H1 (cell line): Measurements from ENCODE around the gene TUBB1. TPM values are rescaled to one million over a fixed set of nuclear protein-coding genes. Genes with fewer than 3 reads are reported as not detected.

Experiments
- ASH2L ChIP-seq: fragments of 200-600, 300-600 bp; sonication (generic); IDR thresholded peaks from one replicate; pipeline ENCODE4 v1.7.1; 2017; ENCODE audit warnings: low read length
- BCL11A ChIP-seq, 2 experiments: IDR thresholded peaks; one replicate each; pipeline ENCODE4 v1.6.1; 2011; ENCODE audit warnings: low read depth in 2 of 2, low read length in 2 of 2, mild to moderate bottlenecking in 2 of 2
- CEBPB ChIP-seq: IDR thresholded peaks from 2 replicates; pipeline ENCODE4 v1.6.1; 2012; ENCODE audit warnings: low read depth, low read length
- KDM5A ChIP-seq: fragments of 200-600 bp; IDR thresholded peaks from 2 replicates; pipeline ENCODE4 v1.7.1; 2012; ENCODE audit warnings: mild to moderate bottlenecking, low read length, inconsistent platforms, mixed read lengths
- POLR2A ChIP-seq, 2 experiments: IDR thresholded peaks; 1 replicate in 1 of 2; 2 replicates in 1 of 2; pipeline ENCODE4 v1.6.1; 2011; ENCODE audit warnings: low read depth in 2 of 2, low read length in 2 of 2, mild to moderate bottlenecking in 2 of 2; ENCODE audit errors: control extremely low read depth in 1 of 2
- RXRA ChIP-seq: IDR thresholded peaks from 2 replicates; pipeline ENCODE4 v1.6.1; 2011; ENCODE audit warnings: low read depth, mild to moderate bottlenecking, low read length, moderate library complexity; ENCODE audit not compliant: insufficient read depth
- SRF ChIP-seq: IDR thresholded peaks from 2 replicates; pipeline ENCODE4 v1.6.1; 2011; ENCODE audit warnings: mild to moderate bottlenecking, low read depth, low read length, moderate library complexity
- polyA plus RNA-seq, 7 experiments: library from polyadenylated mRNA; depleted of rRNA in 3 of 7; stranded (reverse) in 5 of 7; unstranded in 2 of 7; fragments of >200 nt in 5 of 7; fragments of 200-250 nt in 2 of 7; gene quantifications; 1 replicate in 5 of 7; 2 replicates in 1 of 7; 4 replicates in 1 of 7; pipeline versions ENCODE4 v1.2.1 to v1.2.3, GENCODE V29; 2011 to 2013; ENCODE audit warnings: missing spikeins in 2 of 7, mixed read lengths in 2 of 7
- total RNA-seq: library from RNA; stranded (reverse); fragmentation: NEBNext Ultra II Directional; extraction: Animal tissue kit (Norgen Biotek cat#: 25700); gene quantifications from 2 replicates; pipeline ENCODE4 v1.2.1, GENCODE V29; 2021

Gene TUBB1
- total and polyA plus RNA-seq, 2 of the 8 experiments (the other 6 are each of a cell fraction or from before 2014, with no cell fraction given), result not detected

- TF ChIP-seq SRF, result no peak
- TF ChIP-seq KDM5A, result no peak
- no peak for TF ChIP-seq RXRA
- TF ChIP-seq BCL11A (IDR thresholded peaks at IDR 0.05; ENCODE audit: low read depth in 2 of 2, low read length in 2 of 2), result no peak
- TF ChIP-seq ASH2L, result no peak
- TF ChIP-seq CEBPB, result no peak
- TF ChIP-seq POLR2A (IDR thresholded peaks at IDR 0.05; ENCODE audit: control extremely low read depth in 1 of 2, low read depth in 2 of 2, low read length in 2 of 2), result no peak
These were observed 26.3 kb upstream of the TUBB1 start (continued) for GRCh38 chr20:58992911-58993310.
